Hematopoietic multipotent progenitor cell treated with erythropoietin and hydrocortisone succinate and interleukin-3 and kit ligand, for 4 days (in vitro differentiated cells): ENCODE data around the gene SPINT1.

Source experiments
- DNase-seq: peaks from one replicate; pipeline ENCODE4 v3.0.0-alpha.2; 2015

The SPINT1 gene, protein sequence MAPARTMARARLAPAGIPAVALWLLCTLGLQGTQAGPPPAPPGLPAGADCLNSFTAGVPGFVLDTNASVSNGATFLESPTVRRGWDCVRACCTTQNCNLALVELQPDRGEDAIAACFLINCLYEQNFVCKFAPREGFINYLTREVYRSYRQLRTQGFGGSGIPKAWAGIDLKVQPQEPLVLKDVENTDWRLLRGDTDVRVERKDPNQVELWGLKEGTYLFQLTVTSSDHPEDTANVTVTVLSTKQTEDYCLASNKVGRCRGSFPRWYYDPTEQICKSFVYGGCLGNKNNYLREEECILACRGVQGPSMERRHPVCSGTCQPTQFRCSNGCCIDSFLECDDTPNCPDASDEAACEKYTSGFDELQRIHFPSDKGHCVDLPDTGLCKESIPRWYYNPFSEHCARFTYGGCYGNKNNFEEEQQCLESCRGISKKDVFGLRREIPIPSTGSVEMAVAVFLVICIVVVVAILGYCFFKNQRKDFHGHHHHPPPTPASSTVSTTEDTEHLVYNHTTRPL

DNA sequence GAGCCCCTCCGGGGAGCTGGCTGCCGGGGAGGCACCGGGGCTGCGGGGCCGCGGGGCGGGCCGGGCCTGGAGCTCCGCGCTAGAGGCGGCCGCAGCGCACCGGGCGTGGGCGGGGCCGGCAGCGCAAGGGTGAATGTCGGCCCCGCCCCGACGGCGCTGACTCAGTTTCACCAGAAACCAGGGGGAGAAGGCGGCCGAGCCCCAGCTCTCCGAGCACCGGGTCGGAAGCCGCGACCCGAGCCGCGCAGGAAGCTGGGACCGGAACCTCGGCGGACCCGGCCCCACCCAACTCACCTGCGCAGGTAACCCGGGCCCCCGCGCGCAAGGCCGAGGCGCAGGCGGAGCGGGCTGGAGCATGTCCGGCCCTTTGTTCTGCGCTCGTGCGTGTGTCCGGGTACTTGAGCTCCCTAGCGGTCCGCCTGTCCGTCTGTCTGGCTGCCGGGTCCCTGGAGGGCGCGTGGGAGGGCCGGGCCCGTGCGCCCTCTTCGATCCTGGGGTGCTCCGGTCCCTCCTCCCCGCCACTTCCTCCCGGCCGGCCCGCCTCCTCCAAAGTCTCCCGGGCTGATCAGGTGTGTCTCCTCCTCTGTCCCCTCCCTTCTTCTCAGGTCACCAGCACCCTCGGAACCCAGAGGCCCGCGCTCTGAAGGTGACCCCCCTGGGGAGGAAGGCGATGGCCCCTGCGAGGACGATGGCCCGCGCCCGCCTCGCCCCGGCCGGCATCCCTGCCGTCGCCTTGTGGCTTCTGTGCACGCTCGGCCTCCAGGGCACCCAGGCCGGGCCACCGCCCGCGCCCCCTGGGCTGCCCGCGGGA, at the start of gene SPINT1:
SPINT1 (plus strand) TSS at position 164 of the 811 bp plus-strand sequence; CDS start at position 671, 507 bp downstream.
- DNase-seq = peak; percentile 48

DNA sequence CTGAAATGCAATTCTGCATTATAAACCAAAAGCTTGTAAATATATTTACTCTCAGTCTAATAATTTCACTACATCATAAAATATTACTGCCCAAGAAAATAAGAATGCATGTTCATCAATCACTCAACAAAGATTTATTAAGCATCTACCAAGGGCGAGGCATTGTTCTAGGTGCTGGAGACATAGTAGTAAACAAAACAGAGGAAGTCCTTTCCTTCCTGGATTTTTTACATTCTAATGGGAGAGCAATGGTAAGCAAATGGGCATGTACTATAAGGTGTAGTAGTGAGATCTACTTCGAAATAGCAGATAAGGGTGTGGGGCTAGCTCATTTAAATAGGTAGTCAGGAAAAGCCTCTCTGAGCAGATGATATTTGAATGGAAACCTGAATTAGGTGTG, 47.8 kb upstream of the SPINT1 start:
- no peak for DNase-seq

DNA sequence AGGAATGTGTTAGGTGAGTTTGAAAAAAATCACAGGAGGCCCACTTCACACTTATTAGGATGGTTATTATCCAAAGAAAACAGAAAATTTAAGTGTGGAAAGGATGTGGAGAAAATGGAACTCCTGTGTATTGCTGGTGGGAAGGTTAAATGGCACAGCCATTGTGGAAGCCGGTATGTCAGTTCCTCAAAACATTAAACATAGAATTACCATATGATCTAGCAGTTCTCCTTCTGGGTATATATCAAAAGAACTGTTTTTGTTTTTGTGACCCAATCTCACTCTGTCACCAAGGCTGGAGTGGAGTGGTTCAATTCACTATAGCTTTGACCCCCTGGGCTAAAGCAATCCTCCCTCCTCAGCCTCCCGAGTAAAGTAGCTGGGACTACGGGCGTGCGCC, 47.3 kb upstream of the SPINT1 start:
- DNase-seq = no peak

DNA sequence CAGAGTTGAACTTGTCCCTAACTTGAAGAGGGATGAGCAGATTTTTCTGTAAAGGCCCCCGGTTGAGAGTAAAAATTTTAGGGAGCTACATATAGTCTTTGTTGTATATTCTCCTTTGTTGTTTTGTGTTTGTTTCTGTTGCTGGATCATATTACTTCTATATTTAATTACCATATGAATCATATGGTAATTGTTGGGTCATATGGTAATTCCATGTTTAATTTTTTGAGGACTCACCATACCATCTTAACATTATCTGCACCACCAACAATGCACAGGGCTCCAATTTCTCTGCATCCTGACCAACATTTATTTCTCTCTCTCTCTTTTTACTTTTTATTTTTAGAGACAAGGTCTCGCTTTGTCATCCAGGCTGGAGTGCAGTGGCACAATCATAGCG, 44.3 kb upstream of the SPINT1 start:
- DNase-seq = no peak

DNA sequence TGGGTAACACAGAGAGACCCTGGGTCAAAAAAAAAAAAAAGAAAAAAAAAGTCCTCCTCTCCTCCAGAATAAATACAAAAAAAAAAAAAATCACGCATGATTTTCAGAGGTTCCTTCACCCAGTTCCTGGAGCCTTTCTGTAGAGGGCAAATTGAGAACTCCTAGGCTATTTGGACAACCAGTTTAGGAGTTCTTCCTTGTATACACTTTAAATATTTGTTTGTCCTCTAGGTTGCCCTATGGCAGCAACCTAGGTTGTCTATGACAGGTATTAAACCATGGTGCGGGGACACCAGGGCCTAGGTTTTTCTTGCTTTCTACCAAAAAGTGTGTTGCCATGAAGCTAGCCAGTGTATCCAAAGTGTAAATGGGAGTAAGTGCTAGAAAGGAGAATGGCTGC, 40.8 kb upstream of the SPINT1 start:
- DNase-seq = no peak

DNA sequence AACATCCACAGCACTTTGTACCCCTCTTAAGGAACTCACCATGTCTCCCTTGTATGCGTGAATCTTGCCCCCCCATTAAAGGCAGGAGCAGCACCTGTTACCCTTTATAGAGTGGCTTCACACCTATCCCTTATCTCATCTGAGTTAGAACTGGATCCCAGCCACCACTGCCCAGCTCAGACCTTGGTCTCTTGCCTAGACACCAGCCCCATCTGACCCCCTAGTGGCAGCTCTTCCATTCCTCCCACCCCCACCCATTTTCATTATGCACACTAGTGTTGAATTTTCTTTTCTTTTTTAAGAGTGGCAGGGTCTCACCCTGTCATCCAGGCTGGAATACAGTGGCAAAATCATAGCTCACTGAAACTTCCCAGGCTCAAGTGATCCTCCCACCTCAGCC, 40.2 kb upstream of the SPINT1 start:
- DNase-seq = no peak

DNA sequence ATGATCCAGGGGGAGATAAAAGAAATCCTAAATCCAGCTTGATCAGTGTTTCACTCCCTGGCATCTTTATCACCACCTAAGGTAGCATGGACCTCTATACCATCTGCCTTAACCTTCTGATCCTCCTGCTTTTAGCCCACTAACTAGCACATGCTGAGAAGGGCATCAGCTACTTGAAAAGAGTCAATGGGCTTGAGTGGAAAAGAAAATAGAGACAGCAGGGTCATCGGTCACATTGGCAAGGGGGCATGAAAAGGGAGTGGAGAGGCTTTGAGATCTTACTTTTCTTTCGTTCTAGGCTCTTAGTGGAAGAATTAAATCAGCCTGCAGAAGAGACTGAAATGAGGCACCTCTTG, 37.2 kb upstream of the SPINT1 start:
- DNase-seq = no peak

DNA sequence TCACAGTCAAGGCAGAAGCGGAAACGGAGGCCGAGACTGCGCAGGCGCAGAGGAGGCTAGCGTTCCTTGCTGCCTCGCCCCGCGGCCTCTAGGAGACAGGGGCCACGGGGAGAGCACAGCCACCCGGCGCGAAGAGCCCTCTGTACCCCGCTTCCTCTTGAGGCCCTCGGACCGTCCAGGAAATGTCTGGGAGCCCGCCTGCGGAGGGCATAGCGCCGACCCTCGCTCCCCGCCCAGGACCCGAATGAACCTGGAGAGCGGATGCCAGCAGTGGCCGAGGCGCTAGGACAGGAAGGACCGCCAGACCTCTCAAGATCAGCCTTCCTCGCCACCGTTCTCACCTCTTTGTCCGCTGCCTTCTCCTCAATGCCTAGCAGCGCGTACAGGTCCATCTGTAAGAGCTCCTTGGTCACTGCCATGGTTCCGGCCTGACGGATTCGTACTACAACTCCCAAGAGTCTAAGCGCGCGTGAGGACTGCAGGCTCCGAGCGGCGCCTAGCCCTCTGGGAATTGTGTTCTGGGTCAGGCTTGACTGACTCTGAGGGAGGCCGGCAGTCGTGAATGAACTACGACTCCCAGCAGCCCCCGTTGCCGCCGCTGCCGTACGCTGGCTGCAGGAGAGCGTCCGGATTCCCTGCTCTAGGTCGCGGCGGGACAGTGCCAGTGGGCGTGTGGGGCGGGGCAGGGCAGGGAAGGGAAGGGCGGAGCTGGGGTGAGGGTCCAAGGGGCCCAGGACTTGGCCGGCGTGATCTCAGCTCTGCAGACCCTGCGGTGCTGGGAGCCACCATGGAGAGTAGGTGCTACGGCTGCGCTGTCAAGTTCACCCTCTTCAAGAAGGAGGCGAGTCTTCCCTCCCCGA, 36.6 kb upstream of the SPINT1 start, which contains the start of the genes DNAJC17 and ZFYVE19:
DNAJC17 (minus strand) TSS at position 446 of the 860 bp plus-strand sequence; CDS start at position 419, 27 bp downstream.
ZFYVE19 (plus strand) TSS at position 62 of the 860 bp plus-strand sequence; CDS start at position 563, 501 bp downstream.
- peak; percentile 99 for DNase-seq

DNA sequence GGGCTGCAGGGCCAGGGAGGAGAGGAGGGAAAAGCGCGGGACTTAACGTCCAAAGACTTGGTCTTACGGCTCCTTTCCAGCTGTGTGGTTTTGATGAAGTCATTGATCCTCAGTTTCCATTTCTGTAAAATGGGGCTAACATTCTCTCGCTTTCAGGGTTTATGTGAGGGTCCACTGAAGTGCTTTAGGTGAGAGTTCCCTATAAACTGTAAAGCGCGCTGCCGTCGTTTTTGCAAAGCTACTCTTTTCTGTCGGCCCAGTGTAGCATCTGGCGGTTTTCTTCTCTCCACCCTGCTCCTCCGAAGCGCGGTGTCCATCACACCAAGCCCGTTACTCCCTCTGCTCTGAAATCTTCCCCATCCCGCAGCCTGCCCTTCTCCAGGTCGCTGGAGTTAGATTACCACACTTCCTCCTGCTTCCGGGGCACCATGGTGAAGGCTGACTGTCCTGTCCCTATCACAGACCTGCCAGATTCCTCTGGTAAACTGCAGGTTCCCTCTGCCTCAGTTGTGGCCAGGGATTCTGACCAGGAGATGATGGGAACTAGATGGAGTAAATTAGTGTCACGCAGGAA, 35.9 kb upstream of the SPINT1 start:
- DNase-seq = no peak

DNA sequence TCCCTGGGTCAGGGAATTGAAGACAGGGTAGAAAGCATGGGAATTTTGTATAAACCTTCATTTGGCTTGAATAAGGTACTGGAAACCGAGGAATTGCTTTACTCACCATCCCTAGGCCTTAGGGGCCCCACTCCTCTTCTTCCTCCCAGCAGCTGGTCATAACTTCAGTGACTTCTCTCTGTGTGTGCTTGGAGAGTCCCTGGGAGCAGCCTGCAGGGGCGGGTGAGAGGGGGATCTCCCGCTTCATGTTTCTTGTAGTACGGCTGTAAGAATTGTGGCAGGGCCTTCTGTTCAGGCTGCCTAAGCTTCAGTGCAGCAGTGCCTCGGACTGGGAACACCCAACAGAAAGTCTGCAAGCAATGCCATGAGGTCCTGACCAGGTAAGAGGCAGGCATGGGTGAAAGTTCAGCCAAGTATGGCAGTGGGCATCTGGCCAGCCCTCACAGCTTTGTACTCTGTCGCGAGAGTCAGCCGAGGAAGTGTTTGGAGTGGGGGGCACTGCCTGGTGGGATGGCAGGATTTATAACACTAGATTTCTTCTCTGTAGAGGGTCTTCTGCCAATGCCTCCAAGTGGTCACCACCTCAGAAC, 34.9 kb upstream of the SPINT1 start:
- DNase-seq = no peak

DNA sequence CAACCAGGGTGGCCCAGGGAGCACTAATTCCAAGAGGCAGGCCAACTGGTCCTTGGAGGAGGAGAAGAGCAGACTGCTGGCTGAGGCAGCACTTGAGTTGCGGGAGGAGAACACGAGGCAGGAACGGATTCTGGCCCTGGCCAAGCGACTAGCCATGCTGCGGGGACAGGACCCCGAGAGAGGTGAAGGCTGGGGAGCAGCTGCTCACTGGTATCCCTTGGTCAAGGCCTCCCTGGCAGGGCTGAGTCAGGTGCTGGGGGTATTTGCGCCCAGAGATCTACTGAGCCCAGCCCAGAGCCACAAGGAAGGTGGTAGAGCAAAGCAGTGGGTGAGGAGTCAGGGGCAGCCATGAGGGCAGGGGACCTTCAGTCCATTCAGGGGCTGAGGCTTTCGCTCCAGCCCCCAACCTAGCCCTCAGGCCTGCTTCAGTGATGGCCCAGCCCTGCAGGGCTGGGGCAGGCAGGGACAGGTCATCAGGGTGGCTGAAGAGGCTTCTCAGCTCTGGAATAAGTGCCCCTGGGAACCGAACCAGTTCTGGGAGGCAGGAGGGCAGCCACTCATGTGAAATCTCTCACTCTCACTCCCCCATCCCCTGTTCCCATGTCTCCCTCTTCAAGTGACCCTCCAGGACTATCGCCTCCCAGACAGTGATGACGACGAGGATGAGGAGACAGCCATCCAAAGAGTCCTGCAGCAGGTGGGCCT, 31.0 kb upstream of the SPINT1 start:
- DNase-seq = no peak

DNA sequence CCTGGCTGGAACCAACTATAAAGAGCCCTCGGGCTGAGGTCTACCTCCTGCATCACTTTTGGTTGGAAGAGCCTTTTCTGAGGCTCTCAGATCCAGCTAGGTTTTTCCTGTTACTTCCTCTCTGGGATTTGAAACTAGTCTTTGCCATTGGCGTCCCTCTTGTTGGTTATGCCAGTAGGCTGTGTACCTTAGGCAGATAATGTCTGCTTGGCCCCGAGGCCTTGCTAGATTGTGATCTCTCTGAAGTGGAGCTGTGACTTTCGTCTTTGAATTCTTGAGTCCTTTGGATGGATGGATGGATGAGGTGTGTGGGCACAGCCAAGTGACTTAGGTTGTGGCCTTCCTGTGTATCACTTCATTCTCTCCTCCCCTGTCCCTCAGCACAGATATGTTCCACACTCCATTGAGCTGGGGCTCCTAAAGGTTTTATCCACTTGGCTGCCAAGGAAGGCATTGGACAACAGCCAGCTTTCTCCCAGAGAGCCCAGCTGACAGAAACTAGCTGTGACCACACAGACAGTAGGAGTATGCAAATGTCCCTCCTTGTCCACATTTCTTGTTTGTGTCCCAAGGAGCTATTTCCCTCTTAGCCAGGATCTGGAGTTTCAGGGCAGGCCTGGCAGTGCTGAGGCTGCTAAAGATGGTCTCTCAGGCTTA, 28.7 kb upstream of the SPINT1 start:
- DNase-seq = no peak

DNA sequence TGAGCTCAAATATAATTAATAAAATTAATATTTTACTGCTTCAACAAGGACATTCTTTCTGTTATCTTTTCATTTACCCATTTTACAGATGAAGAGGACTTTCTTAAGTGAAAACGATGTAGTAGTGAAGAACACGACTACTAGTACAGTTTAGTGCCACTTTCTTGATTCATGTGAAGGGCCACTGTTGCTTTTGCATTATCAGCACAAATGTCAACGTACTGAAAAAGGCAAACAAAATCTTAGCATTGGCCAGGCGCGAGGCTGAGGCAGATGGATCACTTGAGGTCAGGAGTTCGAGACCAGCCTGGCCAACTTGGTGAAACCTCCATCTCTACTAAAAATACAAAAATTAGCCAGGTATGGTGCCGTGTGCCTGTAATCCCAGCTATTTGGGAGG, 24.8 kb upstream of the SPINT1 start:
- no peak for DNase-seq

DNA sequence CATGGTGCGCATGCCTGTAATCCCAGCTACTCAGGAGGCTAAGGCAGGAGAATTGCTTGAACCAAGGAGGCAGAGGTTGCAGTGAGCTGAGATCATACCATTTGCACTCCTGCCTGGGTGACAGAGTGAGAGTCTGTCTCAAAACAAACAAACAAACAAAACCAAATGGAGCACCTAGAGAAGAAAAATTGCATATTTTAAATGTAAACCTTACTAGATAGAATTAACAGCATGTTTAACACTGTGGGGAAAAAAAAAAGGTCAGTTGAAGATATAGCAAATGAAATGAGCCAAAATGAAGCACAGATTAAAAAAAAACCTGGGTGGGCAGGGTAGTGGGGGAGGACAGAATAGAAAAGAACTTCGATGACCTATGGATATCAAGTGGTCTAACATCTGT, 22.7 kb upstream of the SPINT1 start:
- DNase-seq = no peak

DNA sequence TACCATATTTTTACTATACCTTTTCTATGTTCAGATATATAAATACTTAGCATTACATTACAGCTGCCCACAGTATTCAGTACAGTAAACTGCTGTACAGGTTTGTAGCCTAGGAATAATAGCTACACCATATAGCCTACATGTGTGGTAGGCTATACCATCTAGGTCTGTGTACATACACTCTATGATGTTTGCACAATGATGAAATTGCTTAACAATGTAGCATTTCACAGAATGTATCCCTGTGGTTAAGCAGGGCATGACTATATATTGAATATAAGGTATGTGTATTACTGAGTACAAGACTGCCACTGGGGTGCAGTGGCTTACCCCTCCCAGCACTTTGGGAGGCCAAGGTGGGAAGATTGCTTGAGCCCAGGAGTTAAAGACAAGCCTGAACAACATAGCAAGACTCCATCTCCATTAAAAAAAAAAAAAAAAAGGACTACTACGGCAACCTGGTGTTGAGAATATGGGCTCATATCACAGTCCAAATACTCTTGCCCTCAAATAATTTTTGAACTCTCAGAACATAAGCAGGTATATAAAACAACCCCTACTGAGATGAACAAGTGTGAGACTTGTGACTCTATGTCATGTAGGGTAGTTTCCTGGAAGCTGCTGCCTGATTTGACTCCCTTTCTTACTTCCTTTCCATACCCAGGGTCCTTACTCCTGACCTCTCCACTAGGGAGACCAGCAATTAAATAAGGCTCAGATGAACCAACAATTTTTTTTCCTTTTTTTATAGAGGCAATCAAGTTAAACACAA, 20.1 kb upstream of the SPINT1 start:
- peak; percentile 55 for DNase-seq

DNA sequence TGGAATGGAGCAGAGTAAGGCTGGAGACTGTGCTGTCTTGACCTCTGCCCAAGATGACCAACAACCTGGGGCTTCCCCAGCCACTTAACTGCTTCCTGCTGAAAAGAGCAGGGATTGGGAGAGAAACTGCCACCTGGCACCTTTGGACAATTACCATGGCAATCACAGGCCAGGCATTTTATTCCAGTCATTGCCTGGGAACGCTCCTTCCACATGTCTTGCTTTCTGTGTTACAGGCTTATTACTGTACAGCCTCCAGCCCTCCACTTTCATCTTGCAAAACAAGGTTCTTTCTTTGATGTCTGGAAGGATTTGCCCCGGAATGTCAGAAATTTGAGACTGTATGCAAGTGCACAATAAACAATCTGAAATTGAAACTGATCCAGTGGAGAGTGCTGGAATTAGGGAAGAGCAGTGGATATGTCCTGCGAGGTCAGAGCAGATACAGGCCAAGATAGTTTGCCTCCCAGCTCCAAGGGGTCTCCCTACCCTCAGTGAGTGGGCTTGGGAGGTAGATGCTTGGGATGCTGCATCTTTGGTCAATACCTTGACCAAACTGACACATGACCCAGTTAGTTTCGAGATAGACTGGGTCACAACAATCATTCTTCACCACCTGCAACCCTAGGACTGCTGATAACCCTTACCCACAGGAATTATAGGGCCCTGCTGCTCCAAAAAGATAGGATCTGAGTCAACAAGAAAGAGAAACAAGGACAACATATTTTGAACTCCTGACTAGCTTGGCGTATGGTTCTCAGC, 18.0 kb upstream of the SPINT1 start:
- peak; percentile 44 for DNase-seq

DNA sequence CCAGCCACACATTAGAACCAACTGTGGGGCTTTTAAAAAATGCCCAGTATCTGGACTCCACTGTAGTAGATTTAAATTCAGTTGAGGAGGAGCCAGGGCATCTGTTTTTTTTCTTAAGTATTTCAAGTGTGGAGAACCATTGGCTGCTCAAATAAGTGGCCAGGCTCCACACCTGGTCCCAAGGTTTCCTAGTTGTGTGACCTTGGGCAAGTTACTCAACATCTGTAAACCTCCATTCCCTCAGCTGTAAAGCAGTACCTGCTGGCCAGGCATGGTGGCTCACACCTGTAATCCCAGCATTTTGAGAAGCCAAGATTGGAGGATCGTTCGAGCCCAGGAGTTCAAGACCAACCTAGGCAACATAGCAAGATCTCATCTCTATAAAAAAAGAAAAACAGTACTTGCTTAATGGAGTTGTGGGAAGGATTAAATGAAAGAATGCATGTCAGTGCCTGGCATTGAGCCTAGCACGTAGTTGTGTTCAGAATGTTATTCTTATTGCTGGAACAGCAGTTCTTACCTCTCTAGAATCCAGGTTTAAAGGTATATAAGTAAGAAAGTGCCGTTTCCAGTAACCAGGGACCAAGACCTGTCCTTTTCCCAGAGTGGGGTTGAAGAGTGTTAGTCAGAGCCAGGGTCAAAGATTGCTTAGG, 17.3 kb upstream of the SPINT1 start:
- DNase-seq = no peak

DNA sequence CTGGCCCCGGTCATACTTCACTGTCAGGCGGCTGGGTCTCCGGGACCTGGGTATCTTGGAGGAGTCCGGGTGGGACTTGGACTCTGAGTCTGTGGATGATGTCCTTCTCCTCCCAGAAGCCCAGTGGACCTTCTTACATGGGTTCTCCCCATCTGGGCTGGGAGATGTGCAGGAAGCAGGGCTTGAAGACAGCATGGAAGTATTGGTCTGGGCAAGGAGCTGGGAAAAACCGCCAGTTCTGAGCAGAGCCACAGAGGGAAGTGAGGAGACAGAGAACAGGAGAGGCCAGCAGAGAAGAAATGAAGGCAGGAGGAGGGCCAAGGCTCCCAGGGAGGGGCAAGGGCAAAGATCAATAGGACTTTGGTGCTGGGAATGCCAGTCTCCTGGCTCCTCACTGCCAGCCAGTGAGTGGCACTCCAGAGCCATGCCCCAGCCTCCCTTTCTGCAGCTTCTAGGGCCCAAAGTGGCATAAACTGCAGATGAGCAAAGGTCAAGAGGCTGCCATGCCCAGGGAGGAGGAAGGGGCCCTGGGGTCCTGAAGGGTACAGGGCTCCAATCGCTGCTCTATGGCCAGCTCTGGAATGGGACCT, 15.3 kb upstream of the SPINT1 start, which contains the start of gene PPP1R14D:
PPP1R14D (minus strand) TSS at position 262 of the 590 bp plus-strand sequence; CDS start at position 195, 67 bp downstream.
- no peak for DNase-seq
